Measurements from ENCODE around the gene CARTPT. TPM values are rescaled to one million over a fixed set of nuclear protein-coding genes. Genes with fewer than 3 reads are reported as not detected.

CARTPT gene
- total and polyA plus RNA-seq, 2 of the 8 experiments (the other 6 are each of a cell fraction or from before 2014, with no cell fraction given): not detected

DNA sequence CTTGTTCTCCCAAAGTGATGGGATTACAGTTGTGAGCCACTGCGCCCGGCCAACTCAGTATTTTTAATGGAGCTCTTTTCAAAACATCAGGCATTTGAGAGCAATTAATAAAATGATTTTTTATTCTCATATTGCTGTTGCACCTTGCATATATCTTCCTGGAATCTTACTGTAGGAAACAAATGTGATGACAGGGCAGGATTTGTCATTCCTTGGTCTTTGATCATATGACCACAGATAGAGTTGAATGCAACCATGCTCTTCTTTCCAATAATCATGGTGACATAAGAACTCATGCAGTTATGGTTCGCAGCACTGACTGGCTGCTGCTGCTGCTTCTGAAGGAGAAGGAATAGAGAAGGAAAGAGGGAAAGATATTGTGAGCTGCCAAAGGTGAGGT lies 28.1 kb downstream of the CARTPT start:
- Histone ChIP-seq H3K36me3 (ENCODE audit: control insufficient read depth in 2 of 4, insufficient read depth in 4 of 4, low read length in 3 of 4) (no peaks in the 10 kb centered on the region), H3K4me2 (ENCODE audit: insufficient read depth in 1 of 2, low read depth in 2 of 2, low read length in 2 of 2) (no peak overlapping the region), H3K18ac (ENCODE audit: extremely low read depth, low read length) (no peak overlapping the region), H2AK5ac (ENCODE audit: low read depth, low read length) (no peak overlapping the region), H4K91ac (replicated peaks; ENCODE audit: insufficient read length, low read length) (no peak overlapping the region), H2BK15ac (ENCODE audit: low read length) (no peak overlapping the region), H2BK20ac (ENCODE audit: low read length) (no peak overlapping the region), H3K4me1 (replicated peaks in 1 of 4; ENCODE audit: control insufficient read depth in 3 of 4, insufficient read depth in 4 of 4, low read length in 3 of 4) (no peaks in the 10 kb centered on the region), H3K56ac (replicated peaks; ENCODE audit: insufficient read length, low read depth, low read length) (no peak overlapping the region), H3K9ac (replicated peaks in 1 of 4; ENCODE audit: extremely low read depth in 1 of 4, low read depth in 3 of 4, low read length in 3 of 4) (no peak overlapping the region), H3K27me3 (replicated peaks in 1 of 4; ENCODE audit: control insufficient read depth in 3 of 4, extremely low read depth in 1 of 4, insufficient read depth in 3 of 4, low read length in 3 of 4) (no peaks in the 10 kb centered on the region), H3K23me2 (ENCODE audit: low read depth, low read length) (no peaks in the 10 kb centered on the region), H3K27ac (ENCODE audit: low read depth, low read length) (no peak overlapping the region), H4K8ac (ENCODE audit: extremely low read depth, insufficient read depth, low read length) (no peak overlapping the region), H2BK120ac (replicated peaks; ENCODE audit: low read depth, low read length) (no peak overlapping the region), H4K5ac (ENCODE audit: insufficient read length, low read depth, low read length) (no peak overlapping the region), H3K4me3 (ENCODE audit: extremely low read depth in 1 of 4, insufficient read depth in 2 of 4, low read depth in 3 of 4, low read length in 4 of 4) (no peak overlapping the region), H3K9me3 (ENCODE audit: insufficient read depth in 2 of 2, low read depth in 1 of 2, low read length in 1 of 2) (no peaks in the 10 kb centered on the region), H2BK12ac (ENCODE audit: low read depth, low read length) (no peak overlapping the region), H3K4ac (replicated peaks; ENCODE audit: insufficient read length, low read depth, low read length) (no peak overlapping the region), H3K79me2 (ENCODE audit: control insufficient read depth in 1 of 2, insufficient read depth in 2 of 2, low read length in 2 of 2) (no peaks in the 10 kb centered on the region), H2BK5ac (ENCODE audit: low read depth, low read length) (no peak overlapping the region), H3K14ac (ENCODE audit: insufficient read length) (no peak overlapping the region), H3K23ac (ENCODE audit: insufficient read length) (no peak overlapping the region), H4K20me1 (replicated peaks in 1 of 2; ENCODE audit: control insufficient read depth in 1 of 2, insufficient read depth in 2 of 2, low read length in 2 of 2) (no peaks in the 10 kb centered on the region), H2AFZ (ENCODE audit: low read length) (no peak overlapping the region), H3K79me1 (ENCODE audit: low read depth, low read length) (no peaks in the 10 kb centered on the region)
- CTCF ChIA-PET (ENCODE audit: partially characterized antibody): interaction anchor here (1.0 to 5.8 kb wide), 4 partner anchors 10 to 522 kb away, joined by 3 to 16 read pairs (median 4); no protein-coding TSS in a partner anchor
- WGBS, 2 experiments (ENCODE audit: extremely low coverage in 1 of 2, insufficient coverage in 1 of 2, insufficient read length in 1 of 2, insufficient replicate concordance in 2 of 2, low coverage in 1 of 2, low lambda C conversion rate in 2 of 2, missing lambda C conversion rate in 1 of 2): 84% methylated on average over 3 of the region's 3 CpGs; no CpG with 5 or more reads in 1 of the 2 experiments
- DNase-seq (ENCODE audit: low read depth in 1 of 2, low spot score in 2 of 2) (no peak), FAIRE-seq (no peak)
- POLR2A ChIA-PET (ENCODE audit: partially characterized antibody): no interaction called here
- TF ChIP-seq SIRT6 (IDR thresholded peaks at IDR 0.05; ENCODE audit: low read length) (no peak), EZH2 (IDR thresholded peaks at IDR 0.05; ENCODE audit: low read depth, low read length, severe bottlenecking) (no peak), NANOG (IDR thresholded peaks at IDR 0.05; ENCODE audit: insufficient read depth, low read depth, low read length, poor library complexity, severe bottlenecking) (no peak), CHD1 (IDR thresholded peaks at IDR 0.05; ENCODE audit: low read depth, low read length) (no peak), ASH2L (IDR thresholded peaks at IDR 0.05; ENCODE audit: low read length) (no peak), CHD2 (IDR thresholded peaks at IDR 0.05; ENCODE audit: low read length) (no peak), FOSL1 (IDR thresholded peaks at IDR 0.05; ENCODE audit: insufficient read depth, low read depth, low read length) (no peak), GTF2F1 (IDR thresholded peaks at IDR 0.05; ENCODE audit: borderline replicate concordance, low read depth, low read length) (no peak), HDAC6 (IDR thresholded peaks at IDR 0.05; ENCODE audit: low read depth, low read length) (no peak), RBBP5 (IDR thresholded peaks at IDR 0.05; ENCODE audit: borderline replicate concordance, low read depth, low read length) (no peak)
- TF ChIP-seq, protein P1, sequence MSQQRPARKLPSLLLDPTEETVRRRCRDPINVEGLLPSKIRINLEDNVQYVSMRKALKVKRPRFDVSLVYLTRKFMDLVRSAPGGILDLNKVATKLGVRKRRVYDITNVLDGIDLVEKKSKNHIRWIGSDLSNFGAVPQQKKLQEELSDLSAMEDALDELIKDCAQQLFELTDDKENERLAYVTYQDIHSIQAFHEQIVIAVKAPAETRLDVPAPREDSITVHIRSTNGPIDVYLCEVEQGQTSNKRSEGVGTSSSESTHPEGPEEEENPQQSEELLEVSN (IDR thresholded peaks at IDR 0.05): no peak
- TF ChIP-seq, protein P2, sequence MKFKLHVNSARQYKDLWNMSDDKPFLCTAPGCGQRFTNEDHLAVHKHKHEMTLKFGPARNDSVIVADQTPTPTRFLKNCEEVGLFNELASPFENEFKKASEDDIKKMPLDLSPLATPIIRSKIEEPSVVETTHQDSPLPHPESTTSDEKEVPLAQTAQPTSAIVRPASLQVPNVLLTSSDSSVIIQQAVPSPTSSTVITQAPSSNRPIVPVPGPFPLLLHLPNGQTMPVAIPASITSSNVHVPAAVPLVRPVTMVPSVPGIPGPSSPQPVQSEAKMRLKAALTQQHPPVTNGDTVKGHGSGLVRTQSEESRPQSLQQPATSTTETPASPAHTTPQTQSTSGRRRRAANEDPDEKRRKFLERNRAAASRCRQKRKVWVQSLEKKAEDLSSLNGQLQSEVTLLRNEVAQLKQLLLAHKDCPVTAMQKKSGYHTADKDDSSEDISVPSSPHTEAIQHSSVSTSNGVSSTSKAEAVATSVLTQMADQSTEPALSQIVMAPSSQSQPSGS (IDR thresholded peaks at IDR 0.05; ENCODE audit: low read length): no peak

All from H1 (cell line).